ENCODE data around the gene PEX16.
A peak's percentile ranks its signal among the peaks of the same experiment; 100 is the strongest.

The PEX16 gene

GRCh38 chr11:45871638-45872037, 46.0 kb downstream of the PEX16 start:
- no peak overlapping the region for H3K4me3 ChIP-seq (ENCODE audit: low read length in 2 of 2)
- peaks cover 79% of the 10 kb centered on the region in 2 donors for H3K36me3 ChIP-seq (ENCODE audit: control insufficient read depth in 2 of 2, insufficient read depth in 2 of 2, low read length in 2 of 2)
- H3K27me3 ChIP-seq (ENCODE audit: control insufficient read depth in 1 of 2, insufficient read depth in 2 of 2, low read length in 2 of 2), result no peaks in the 10 kb centered on the region
- no peak overlapping the region for H3K9ac ChIP-seq (ENCODE audit: low read length in 2 of 2)
- H3K4me1 ChIP-seq (ENCODE audit: control insufficient read depth, insufficient read depth, low read length), result peaks cover 4% of the 10 kb centered on the region
- H3K9me3 ChIP-seq (ENCODE audit: control insufficient read depth in 2 of 2, low read length in 2 of 2), result no peaks in the 10 kb centered on the region
- no peak overlapping the region for H3K27ac ChIP-seq (ENCODE audit: low read length)

- Histone ChIP-seq H3K9ac (ENCODE audit: low read length in 2 of 2) (no peak overlapping the region), H3K9me3 (ENCODE audit: control insufficient read depth in 2 of 2, low read length in 2 of 2) (no peaks in the 10 kb centered on the region), H3K4me3 (ENCODE audit: low read length in 2 of 2) (no peak overlapping the region), H3K4me1 (ENCODE audit: control insufficient read depth, insufficient read depth, low read length) (peaks cover 4% of the 10 kb centered on the region), H3K27me3 (ENCODE audit: control insufficient read depth in 1 of 2, insufficient read depth in 2 of 2, low read length in 2 of 2) (no peaks in the 10 kb centered on the region), H3K27ac (ENCODE audit: low read length) (no peak overlapping the region), H3K36me3 (ENCODE audit: control insufficient read depth in 2 of 2, insufficient read depth in 2 of 2, low read length in 2 of 2) (peaks cover 82 to 83% of the 10 kb centered on the region in 2 donors)
Measured at GRCh38 chr11:45870706-45871105, 47.0 kb downstream of the PEX16 start.

- no peaks in the 10 kb centered on the region for H3K9me3 ChIP-seq (ENCODE audit: control insufficient read depth in 2 of 2, low read length in 2 of 2)
- no peak overlapping the region for H3K27ac ChIP-seq (ENCODE audit: low read length)
- peaks cover 4% of the 10 kb centered on the region for H3K4me1 ChIP-seq (ENCODE audit: control insufficient read depth, insufficient read depth, low read length)
- H3K9ac ChIP-seq (ENCODE audit: low read length in 2 of 2), result no peak overlapping the region
- no peaks in the 10 kb centered on the region for H3K27me3 ChIP-seq (ENCODE audit: control insufficient read depth in 1 of 2, insufficient read depth in 2 of 2, low read length in 2 of 2)
- no peak overlapping the region for H3K4me3 ChIP-seq (ENCODE audit: low read length in 2 of 2)
- peaks cover 76 to 78% of the 10 kb centered on the region in 2 donors for H3K36me3 ChIP-seq (ENCODE audit: control insufficient read depth in 2 of 2, insufficient read depth in 2 of 2, low read length in 2 of 2)
Measured at GRCh38 chr11:45869551-45869950, 48.1 kb downstream of the PEX16 start.

GRCh38 chr11:45864041-45864440, 53.6 kb downstream of the PEX16 start:
- Histone ChIP-seq H3K4me3 (ENCODE audit: low read length in 2 of 2) (no peak overlapping the region), H3K27me3 (ENCODE audit: control insufficient read depth in 1 of 2, insufficient read depth in 2 of 2, low read length in 2 of 2) (no peaks in the 10 kb centered on the region), H3K9ac (ENCODE audit: low read length in 2 of 2) (no peak overlapping the region), H3K27ac (ENCODE audit: low read length) (no peak overlapping the region), H3K36me3 (ENCODE audit: control insufficient read depth in 2 of 2, insufficient read depth in 2 of 2, low read length in 2 of 2) (peaks cover 67% of the 10 kb centered on the region in 2 donors), H3K4me1 (ENCODE audit: control insufficient read depth, insufficient read depth, low read length) (peaks cover 21% of the 10 kb centered on the region), H3K9me3 (ENCODE audit: control insufficient read depth in 2 of 2, low read length in 2 of 2) (no peaks in the 10 kb centered on the region)

GRCh38 chr11:45860764-45861510, 56.7 kb downstream of the PEX16 start:
- no peak overlapping the region for H3K9ac ChIP-seq (ENCODE audit: low read length in 2 of 2)
- H3K27ac ChIP-seq (ENCODE audit: low read length), result peak overlapping the region; percentile 89
- no peaks in the 10 kb centered on the region for H3K9me3 ChIP-seq (ENCODE audit: control insufficient read depth in 2 of 2, low read length in 2 of 2)
- H3K27me3 ChIP-seq (ENCODE audit: control insufficient read depth in 1 of 2, insufficient read depth in 2 of 2, low read length in 2 of 2), result no peaks in the 10 kb centered on the region
- peaks cover 46% of the 10 kb centered on the region in 2 donors for H3K36me3 ChIP-seq (ENCODE audit: control insufficient read depth in 2 of 2, insufficient read depth in 2 of 2, low read length in 2 of 2)
- peaks cover 51% of the 10 kb centered on the region for H3K4me1 ChIP-seq (ENCODE audit: control insufficient read depth, insufficient read depth, low read length)
- no peak overlapping the region for H3K4me3 ChIP-seq (ENCODE audit: low read length in 2 of 2)

- H3K36me3 ChIP-seq (ENCODE audit: control insufficient read depth in 2 of 2, insufficient read depth in 2 of 2, low read length in 2 of 2), result peaks cover 40 to 41% of the 10 kb centered on the region in 2 donors
- H3K4me1 ChIP-seq (ENCODE audit: control insufficient read depth, insufficient read depth, low read length), result peaks cover 57% of the 10 kb centered on the region
- no peak overlapping the region for H3K4me3 ChIP-seq (ENCODE audit: low read length in 2 of 2)
- H3K9me3 ChIP-seq (ENCODE audit: control insufficient read depth in 2 of 2, low read length in 2 of 2), result no peaks in the 10 kb centered on the region
- no peaks in the 10 kb centered on the region for H3K27me3 ChIP-seq (ENCODE audit: control insufficient read depth in 1 of 2, insufficient read depth in 2 of 2, low read length in 2 of 2)
- H3K9ac ChIP-seq (ENCODE audit: low read length in 2 of 2), result peak overlapping the region in 1 of 2 donors; percentile 3
- H3K27ac ChIP-seq (ENCODE audit: low read length), result peak overlapping the region; percentile 89
Measured at GRCh38 chr11:45860348-45860747, 57.3 kb downstream of the PEX16 start.

All from stomach smooth muscle (tissue), 2 donors.